ENCODE measurements around the gene CAMKMT. TPM values are rescaled to one million over a fixed set of nuclear protein-coding genes. Genes with fewer than 3 reads are reported as not detected.

The CAMKMT gene
- total RNA-seq, 5 donors from 2014 or later (not counting 1 experiment from before 2014, with no cell fraction given) = 11.9 to 20.2 (median 16.5) TPM

DNA sequence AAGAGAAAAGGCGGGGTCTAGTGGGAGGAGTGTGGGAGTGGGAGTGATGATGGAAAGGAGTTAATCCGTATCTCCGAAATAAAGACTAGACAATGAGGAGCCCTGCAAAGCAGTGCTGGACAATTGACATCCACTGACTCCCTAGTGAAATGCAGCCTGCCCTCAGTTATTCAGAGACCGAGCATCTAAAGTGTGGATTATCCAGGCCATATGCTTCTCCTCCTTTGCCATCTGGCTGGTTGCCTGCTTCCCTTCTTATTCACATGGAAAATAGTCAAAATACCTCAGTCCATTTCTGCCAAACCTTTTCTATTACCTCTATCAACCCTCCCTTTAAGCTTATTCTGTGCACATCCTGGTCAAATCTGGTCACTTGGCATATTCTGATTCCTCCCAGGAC, 291.0 kb downstream of the CAMKMT start:
- peaks cover 0 to 2% (median 0%) of the 10 kb centered on the region in 3 donors for H3K4me1 Mint-ChIP-seq
- H3K36me3 Mint-ChIP-seq = peaks cover 5% of the 10 kb centered on the region
- H3K27me3 ChIP-seq (replicated peaks in 1 of 2; ENCODE audit: control insufficient read depth in 2 of 2, extremely low read depth in 1 of 2, insufficient read depth in 2 of 2, low read length in 1 of 2) = no peaks in the 10 kb centered on the region
- ATAC-seq (replicated peaks in 1 of 4) (no peak), DNase-seq (no peak)
- no peaks in the 10 kb centered on the region for H3K9me3 ChIP-seq
- no peaks in the 10 kb centered on the region for H3K9me3 Mint-ChIP-seq
- H3K4me1 ChIP-seq (ENCODE audit: control insufficient read depth in 1 of 2, extremely low read depth in 1 of 2, insufficient read depth in 2 of 2, low read length in 2 of 2) = no peaks in the 10 kb centered on the region
- no peak overlapping the region for H3K4me3 Mint-ChIP-seq
- ChIA-PET POLR2A (no interaction called here), CTCF (interaction anchor here in 1 of 2 donors (0.6 kb wide), 1 partner anchor 49 kb away, joined by 6 read pairs; no protein-coding TSS in a partner anchor)
- H3K27ac ChIP-seq (ENCODE audit: low read length) = no peak overlapping the region
- no peak overlapping the region for H3K27ac Mint-ChIP-seq
- H3K27me3 Mint-ChIP-seq = no peaks in the 10 kb centered on the region
- no peaks in the 10 kb centered on the region for H3K36me3 ChIP-seq (ENCODE audit: control insufficient read depth in 2 of 2, extremely low read depth in 1 of 2, insufficient read depth in 1 of 2, low read length in 1 of 2)
- no peak overlapping the region for H3K4me3 ChIP-seq (ENCODE audit: control insufficient read depth in 1 of 2, extremely low read depth in 1 of 2, low read length in 1 of 2)
- 86% methylated on average over 3 of the region's 4 CpGs for WGBS (ENCODE audit: insufficient coverage)

DNA sequence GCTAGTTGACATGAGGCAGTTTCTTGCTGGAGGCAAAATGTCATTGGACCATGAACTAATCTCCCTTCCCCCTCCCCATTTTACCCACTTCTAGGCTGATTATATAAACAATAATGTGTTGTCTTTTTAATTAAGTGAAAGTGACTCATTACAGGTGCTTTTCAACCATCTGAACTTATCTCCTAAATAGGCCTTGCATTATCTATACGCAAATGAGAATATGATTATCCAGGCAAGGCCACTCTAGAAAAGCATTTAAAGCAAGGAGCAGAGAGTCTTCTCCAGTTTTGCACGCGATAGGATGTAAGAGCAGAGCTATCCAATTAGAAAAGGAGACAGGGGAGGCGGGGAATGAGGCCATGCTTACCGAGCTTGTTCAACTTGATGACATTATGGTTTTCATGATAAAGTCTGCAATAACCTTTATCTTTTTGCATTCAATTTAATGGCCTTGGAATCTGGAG, 293.7 kb downstream of the CAMKMT start:
- no peak for DNase-seq
- CTCF ChIA-PET = no interaction called here
- no peaks in the 10 kb centered on the region for H3K36me3 ChIP-seq (ENCODE audit: control insufficient read depth in 2 of 2, extremely low read depth in 1 of 2, insufficient read depth in 1 of 2, low read length in 1 of 2)
- H3K27ac ChIP-seq (ENCODE audit: low read length) = no peak overlapping the region
- no peak overlapping the region for H3K4me3 ChIP-seq (ENCODE audit: control insufficient read depth in 1 of 2, extremely low read depth in 1 of 2, low read length in 1 of 2)
- no peaks in the 10 kb centered on the region for H3K27me3 Mint-ChIP-seq
- H3K36me3 Mint-ChIP-seq = peaks cover 13% of the 10 kb centered on the region
- POLR2A ChIA-PET = no interaction called here
- peaks cover 0 to 2% (median 0%) of the 10 kb centered on the region in 3 donors for H3K4me1 Mint-ChIP-seq
- no peaks in the 10 kb centered on the region for H3K9me3 ChIP-seq
- no peaks in the 10 kb centered on the region for H3K9me3 Mint-ChIP-seq
- H3K27me3 ChIP-seq (replicated peaks in 1 of 2; ENCODE audit: control insufficient read depth in 2 of 2, extremely low read depth in 1 of 2, insufficient read depth in 2 of 2, low read length in 1 of 2) = no peaks in the 10 kb centered on the region
- H3K4me1 ChIP-seq (ENCODE audit: control insufficient read depth in 1 of 2, extremely low read depth in 1 of 2, insufficient read depth in 2 of 2, low read length in 2 of 2) = no peaks in the 10 kb centered on the region
- no peak for ATAC-seq (replicated peaks in 1 of 4)
- 95% methylated on average over 3 of the region's 5 CpGs for whole genome bisulfite sequencing (ENCODE audit: insufficient coverage)
- H3K4me3 Mint-ChIP-seq = no peak overlapping the region
- H3K27ac Mint-ChIP-seq = no peak overlapping the region

DNA sequence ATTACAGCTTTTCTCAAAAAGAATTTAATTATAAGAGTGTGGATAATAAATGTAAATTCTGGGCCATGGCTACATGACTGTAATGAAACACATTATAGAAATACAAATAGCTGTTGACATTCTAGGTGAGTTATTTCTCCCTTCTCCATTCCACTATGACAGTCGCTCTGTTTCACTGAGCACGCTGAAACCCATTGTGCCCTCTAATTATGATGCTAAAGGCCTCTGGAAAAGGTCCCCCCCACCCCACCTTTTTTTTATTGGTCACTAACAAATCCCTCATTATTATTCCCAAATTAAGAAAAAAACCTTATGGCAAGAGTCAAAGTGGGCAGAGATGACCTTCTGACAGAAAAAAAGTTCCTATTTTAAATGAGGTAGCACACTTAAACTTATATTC, 294.7 kb downstream of the CAMKMT start:
- no peak overlapping the region for H3K27ac Mint-ChIP-seq
- Histone ChIP-seq H3K27ac (ENCODE audit: low read length) (no peak overlapping the region), H3K9me3 (no peaks in the 10 kb centered on the region), H3K4me1 (ENCODE audit: control insufficient read depth in 1 of 2, extremely low read depth in 1 of 2, insufficient read depth in 2 of 2, low read length in 2 of 2) (no peaks in the 10 kb centered on the region), H3K36me3 (ENCODE audit: control insufficient read depth in 2 of 2, extremely low read depth in 1 of 2, insufficient read depth in 1 of 2, low read length in 1 of 2) (no peaks in the 10 kb centered on the region), H3K4me3 (ENCODE audit: control insufficient read depth in 1 of 2, extremely low read depth in 1 of 2, low read length in 1 of 2) (no peak overlapping the region), H3K27me3 (replicated peaks in 1 of 2; ENCODE audit: control insufficient read depth in 2 of 2, extremely low read depth in 1 of 2, insufficient read depth in 2 of 2, low read length in 1 of 2) (no peaks in the 10 kb centered on the region)
- CTCF ChIA-PET = no interaction called here
- no CpG with 5 or more reads among the region's 2 CpGs for WGBS (ENCODE audit: insufficient coverage)
- H3K36me3 Mint-ChIP-seq = peaks cover 16% of the 10 kb centered on the region
- H3K4me3 Mint-ChIP-seq = no peak overlapping the region
- H3K27me3 Mint-ChIP-seq = no peaks in the 10 kb centered on the region
- DNase-seq = no peak
- H3K4me1 Mint-ChIP-seq = peaks cover 0 to 2% (median 0%) of the 10 kb centered on the region in 3 donors
- POLR2A ChIA-PET = no interaction called here
- H3K9me3 Mint-ChIP-seq = no peaks in the 10 kb centered on the region
- no peak for ATAC-seq (replicated peaks in 1 of 4)

DNA sequence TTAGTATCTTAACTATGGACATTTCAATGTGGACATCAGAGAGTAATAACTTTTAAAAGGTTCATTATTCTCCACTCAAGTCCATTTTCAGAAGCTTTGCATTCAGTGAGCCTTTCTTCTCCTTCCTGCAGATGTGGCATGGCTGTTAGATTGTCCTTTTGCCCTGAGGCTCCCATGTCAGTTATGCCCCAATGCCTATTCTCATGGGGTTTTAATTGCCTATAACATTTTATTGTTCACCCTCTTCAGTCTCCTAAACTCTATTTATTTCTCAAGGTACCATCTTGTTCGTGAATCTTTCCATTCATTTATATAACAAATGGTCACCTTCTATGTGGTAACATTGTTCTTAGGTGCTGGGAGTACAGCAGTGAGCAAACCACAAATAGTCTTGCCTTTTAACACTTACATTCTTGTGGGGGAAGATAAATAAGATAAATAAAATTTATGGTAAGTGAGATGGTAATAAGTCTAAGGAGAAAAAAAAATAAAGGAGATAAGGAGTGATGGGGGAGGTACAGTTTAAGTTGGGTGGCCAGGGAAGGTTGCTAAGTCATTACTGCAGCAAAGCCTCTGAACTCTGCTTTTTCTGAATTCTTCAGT, 301.8 kb downstream of the CAMKMT start:
- H3K36me3 ChIP-seq (ENCODE audit: control insufficient read depth in 2 of 2, extremely low read depth in 1 of 2, insufficient read depth in 1 of 2, low read length in 1 of 2) = no peaks in the 10 kb centered on the region
- Mint-ChIP-seq H3K9me3 (no peaks in the 10 kb centered on the region), H3K36me3 (peaks cover 18% of the 10 kb centered on the region), H3K4me1 (no peaks in the 10 kb centered on the region), H3K27me3 (no peaks in the 10 kb centered on the region), H3K27ac (no peak overlapping the region), H3K4me3 (no peak overlapping the region)
- no peaks in the 10 kb centered on the region for H3K27me3 ChIP-seq (replicated peaks in 1 of 2; ENCODE audit: control insufficient read depth in 2 of 2, extremely low read depth in 1 of 2, insufficient read depth in 2 of 2, low read length in 1 of 2)
- H3K4me1 ChIP-seq (ENCODE audit: control insufficient read depth in 1 of 2, extremely low read depth in 1 of 2, insufficient read depth in 2 of 2, low read length in 2 of 2) = no peaks in the 10 kb centered on the region
- no CpG with 5 or more reads among the region's 1 CpG for WGBS (ENCODE audit: insufficient coverage)
- POLR2A ChIA-PET = no interaction called here
- no peak overlapping the region for H3K4me3 ChIP-seq (ENCODE audit: control insufficient read depth in 1 of 2, extremely low read depth in 1 of 2, low read length in 1 of 2)
- DNase-seq (no peak), ATAC-seq (replicated peaks in 1 of 4) (no peak)
- H3K27ac ChIP-seq (ENCODE audit: low read length) = no peak overlapping the region
- CTCF ChIA-PET = no interaction called here
- no peaks in the 10 kb centered on the region for H3K9me3 ChIP-seq

DNA sequence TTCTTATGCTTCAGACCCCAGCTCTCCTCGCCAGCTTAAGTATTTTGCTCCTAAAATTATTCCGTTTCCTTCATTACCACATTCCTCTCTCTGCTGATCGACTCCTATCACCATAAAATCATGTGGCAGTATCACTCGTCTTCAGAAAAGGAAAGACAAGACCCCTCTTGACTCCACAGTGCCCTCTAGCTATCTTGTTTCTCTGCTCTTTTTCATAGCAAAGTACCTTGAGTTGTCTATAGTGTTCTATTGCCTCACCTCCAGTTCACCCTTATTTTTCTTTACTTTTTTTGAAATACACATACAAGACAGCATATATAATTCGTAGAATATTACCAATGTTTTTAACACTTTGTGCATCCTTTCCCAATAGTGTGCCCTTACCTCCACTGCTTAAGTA, 306.6 kb downstream of the CAMKMT start:
- no peaks in the 10 kb centered on the region for H3K9me3 ChIP-seq
- CTCF ChIA-PET = no interaction called here
- ATAC-seq (replicated peaks in 1 of 4) (no peak), DNase-seq (no peak)
- no peak overlapping the region for H3K27ac ChIP-seq (ENCODE audit: low read length)
- no peaks in the 10 kb centered on the region for H3K27me3 ChIP-seq (replicated peaks in 1 of 2; ENCODE audit: control insufficient read depth in 2 of 2, extremely low read depth in 1 of 2, insufficient read depth in 2 of 2, low read length in 1 of 2)
- H3K27ac Mint-ChIP-seq = no peak overlapping the region
- H3K4me3 ChIP-seq (ENCODE audit: control insufficient read depth in 1 of 2, extremely low read depth in 1 of 2, low read length in 1 of 2) = no peak overlapping the region
- no peak overlapping the region for H3K4me3 Mint-ChIP-seq
- H3K4me1 Mint-ChIP-seq = peaks cover 0 to 6% (median 5%) of the 10 kb centered on the region in 3 donors
- no peaks in the 10 kb centered on the region for H3K9me3 Mint-ChIP-seq
- no peaks in the 10 kb centered on the region for H3K27me3 Mint-ChIP-seq
- POLR2A ChIA-PET = no interaction called here
- no peaks in the 10 kb centered on the region for H3K4me1 ChIP-seq (ENCODE audit: control insufficient read depth in 1 of 2, extremely low read depth in 1 of 2, insufficient read depth in 2 of 2, low read length in 2 of 2)
- peaks cover 16% of the 10 kb centered on the region for H3K36me3 Mint-ChIP-seq
- H3K36me3 ChIP-seq (ENCODE audit: control insufficient read depth in 2 of 2, extremely low read depth in 1 of 2, insufficient read depth in 1 of 2, low read length in 1 of 2) = no peaks in the 10 kb centered on the region
- WGBS (ENCODE audit: insufficient coverage) = 64% methylated on average over 5 of the region's 5 CpGs

DNA sequence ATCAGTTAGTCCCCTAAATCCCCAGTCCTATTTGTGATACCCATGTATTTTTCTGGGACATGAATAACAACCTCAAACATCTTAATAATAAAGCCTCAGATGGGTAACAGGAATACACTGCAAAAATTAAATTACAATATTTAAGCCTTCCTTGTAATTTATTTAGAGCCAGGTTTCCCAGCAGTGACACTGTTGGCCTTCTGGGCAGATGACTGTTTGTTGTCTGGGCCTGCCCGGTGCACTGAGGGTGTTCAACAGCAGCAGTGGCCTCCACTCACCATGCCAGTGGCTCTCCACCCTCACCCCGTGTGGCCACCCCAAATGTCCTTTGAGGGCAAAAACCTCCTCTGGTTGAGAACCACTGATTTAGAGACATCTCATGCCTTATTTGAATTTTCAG, 309.5 kb downstream of the CAMKMT start:
- no peaks in the 10 kb centered on the region for H3K9me3 ChIP-seq
- no peak overlapping the region for H3K4me3 ChIP-seq (ENCODE audit: control insufficient read depth in 1 of 2, extremely low read depth in 1 of 2, low read length in 1 of 2)
- no peaks in the 10 kb centered on the region for H3K9me3 Mint-ChIP-seq
- no peak overlapping the region for H3K4me3 Mint-ChIP-seq
- no peaks in the 10 kb centered on the region for H3K36me3 ChIP-seq (ENCODE audit: control insufficient read depth in 2 of 2, extremely low read depth in 1 of 2, insufficient read depth in 1 of 2, low read length in 1 of 2)
- ATAC-seq (replicated peaks in 1 of 4) (no peak), DNase-seq (no peak)
- ChIA-PET CTCF (interaction anchor here in 1 of 2 donors (0.6 kb wide), 1 partner anchor 191 kb away, joined by 3 read pairs; no protein-coding TSS in a partner anchor), POLR2A (no interaction called here)
- peaks cover 0 to 9% (median 8%) of the 10 kb centered on the region in 3 donors for H3K4me1 Mint-ChIP-seq
- H3K27me3 ChIP-seq (replicated peaks in 1 of 2; ENCODE audit: control insufficient read depth in 2 of 2, extremely low read depth in 1 of 2, insufficient read depth in 2 of 2, low read length in 1 of 2) = no peaks in the 10 kb centered on the region
- H3K27me3 Mint-ChIP-seq = no peaks in the 10 kb centered on the region
- H3K36me3 Mint-ChIP-seq = peaks cover 13% of the 10 kb centered on the region
- H3K27ac Mint-ChIP-seq = no peak overlapping the region
- H3K4me1 ChIP-seq (ENCODE audit: control insufficient read depth in 1 of 2, extremely low read depth in 1 of 2, insufficient read depth in 2 of 2, low read length in 2 of 2) = peaks cover 0 to 3% of the 10 kb centered on the region in 2 experiments
- no peak overlapping the region for H3K27ac ChIP-seq (ENCODE audit: low read length)
- no CpG with 5 or more reads among the region's 2 CpGs for WGBS (ENCODE audit: insufficient coverage)

Measured in T-cell (primary cell).